ENCODE data around the gene SLC6A2. TPM values are rescaled to one million over a fixed set of nuclear protein-coding genes. Genes with fewer than 3 reads are reported as not detected.
"Not testable (repeated sequence)": the region's sequence is repeated elsewhere in the genome, so short reads cannot be mapped to it uniquely, and the experiment has no call there.

The SLC6A2 gene
- total and polyA plus RNA-seq, 12 donors, result 0.17 TPM; not detected in 11

DNA sequence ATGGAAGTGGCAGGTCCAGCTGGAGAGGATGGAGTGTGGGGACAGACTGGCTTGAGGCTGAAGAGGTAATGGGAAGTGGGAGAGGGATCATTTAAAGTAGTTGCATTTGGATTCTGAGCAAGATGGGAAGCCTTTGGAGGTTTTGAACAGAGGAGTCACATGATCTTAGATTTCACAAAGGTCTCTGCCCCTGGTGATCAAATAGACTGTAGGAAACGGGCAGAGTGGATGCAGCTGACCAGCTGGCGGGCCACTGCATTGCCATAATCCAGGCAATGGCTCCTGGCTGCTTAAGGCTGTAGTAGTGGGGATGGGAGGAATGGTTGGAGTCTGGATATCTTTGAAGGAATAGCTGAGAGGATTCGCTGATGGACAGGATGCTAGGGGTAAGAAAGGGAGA, 81.5 kb downstream of the SLC6A2 start:
- TF ChIP-seq, protein P1, sequence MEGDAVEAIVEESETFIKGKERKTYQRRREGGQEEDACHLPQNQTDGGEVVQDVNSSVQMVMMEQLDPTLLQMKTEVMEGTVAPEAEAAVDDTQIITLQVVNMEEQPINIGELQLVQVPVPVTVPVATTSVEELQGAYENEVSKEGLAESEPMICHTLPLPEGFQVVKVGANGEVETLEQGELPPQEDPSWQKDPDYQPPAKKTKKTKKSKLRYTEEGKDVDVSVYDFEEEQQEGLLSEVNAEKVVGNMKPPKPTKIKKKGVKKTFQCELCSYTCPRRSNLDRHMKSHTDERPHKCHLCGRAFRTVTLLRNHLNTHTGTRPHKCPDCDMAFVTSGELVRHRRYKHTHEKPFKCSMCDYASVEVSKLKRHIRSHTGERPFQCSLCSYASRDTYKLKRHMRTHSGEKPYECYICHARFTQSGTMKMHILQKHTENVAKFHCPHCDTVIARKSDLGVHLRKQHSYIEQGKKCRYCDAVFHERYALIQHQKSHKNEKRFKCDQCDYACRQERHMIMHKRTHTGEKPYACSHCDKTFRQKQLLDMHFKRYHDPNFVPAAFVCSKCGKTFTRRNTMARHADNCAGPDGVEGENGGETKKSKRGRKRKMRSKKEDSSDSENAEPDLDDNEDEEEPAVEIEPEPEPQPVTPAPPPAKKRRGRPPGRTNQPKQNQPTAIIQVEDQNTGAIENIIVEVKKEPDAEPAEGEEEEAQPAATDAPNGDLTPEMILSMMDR (IDR thresholded peaks at IDR 0.05), result no peak
- DNase-seq, result no peak
- WGBS, 2 donors, result 41 to 52% methylated on average over 3 of the region's 3 CpGs

DNA sequence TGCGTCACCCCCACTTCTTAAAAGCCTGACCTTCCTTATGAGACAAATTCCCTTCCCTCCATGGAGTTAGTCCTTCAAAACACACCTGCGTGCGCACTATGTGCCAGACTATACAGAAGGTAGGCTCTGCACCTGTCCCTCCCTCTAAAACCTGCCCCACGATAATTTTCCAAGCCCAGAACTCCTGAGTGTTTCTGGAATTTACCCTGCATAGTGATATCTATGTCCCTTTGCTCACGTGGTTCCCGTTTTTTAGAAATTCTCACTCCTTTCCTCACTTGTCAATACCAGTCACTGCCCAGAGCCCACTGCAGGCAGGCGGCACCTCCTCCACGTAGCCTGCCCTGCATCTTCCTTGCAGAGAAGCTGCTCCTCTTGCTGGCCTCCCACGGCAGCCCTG, 82.2 kb downstream of the SLC6A2 start:
- Histone ChIP-seq H3K27me3 (peaks cover 0 to 94% (median 63%) of the 10 kb centered on the region in 7 donors), H3K9me3 (no peaks in the 10 kb centered on the region), H3K4me3 (no peak overlapping the region), H3K4me1 (no peaks in the 10 kb centered on the region), H3K27ac (no peak overlapping the region), H3K36me3 (no peaks in the 10 kb centered on the region)
- WGBS, 2 donors, result 84% methylated on average over 9 of the region's 9 CpGs
- intact Hi-C loops (cut with DNase I), result no loop called here
- no peak for ATAC-seq
- DNase-seq, result no peak
- TF ChIP-seq, protein P1 (IDR thresholded peaks at IDR 0.05), result no peak

More for the DNA sequence above, 81.5 kb downstream of the SLC6A2 start:
- no peaks in the 10 kb centered on the region for H3K36me3 ChIP-seq
- H3K4me3 ChIP-seq, result no peak overlapping the region
- intact Hi-C loops (cut with DNase I), result no loop called here
- no peak for ATAC-seq
- peaks cover 0 to 88% (median 57%) of the 10 kb centered on the region in 7 donors for H3K27me3 ChIP-seq
- H3K4me1 ChIP-seq, result no peaks in the 10 kb centered on the region
- H3K27ac ChIP-seq, result no peak overlapping the region
- no peaks in the 10 kb centered on the region for H3K9me3 ChIP-seq

DNA sequence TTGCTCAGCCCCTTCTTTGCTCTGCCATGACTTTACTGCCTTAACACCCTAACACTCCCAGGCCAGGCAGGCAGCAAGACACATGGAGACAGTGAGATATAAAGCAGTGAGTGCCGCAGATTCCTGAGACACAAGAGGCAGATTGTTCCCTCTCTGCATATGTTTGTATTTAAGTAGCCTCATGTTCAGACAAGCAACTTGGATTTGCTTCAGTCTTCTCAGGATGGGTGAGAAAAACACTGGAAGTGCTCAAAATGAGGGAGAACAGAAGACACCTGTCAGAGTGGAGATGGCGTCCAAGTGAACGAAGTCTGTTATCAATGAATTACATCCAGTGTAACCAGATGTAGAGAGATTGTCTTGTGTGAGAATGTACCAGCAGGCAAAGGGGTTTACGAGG, 90.3 kb downstream of the SLC6A2 start:
- H3K27me3 ChIP-seq, result peaks cover 0 to 54% (median 20%) of the 10 kb centered on the region in 7 donors
- 52 to 55% methylated on average over 4 of the region's 4 CpGs for WGBS, 2 donors
- TF ChIP-seq, protein P1 (IDR thresholded peaks at IDR 0.05), result no peak

DNA sequence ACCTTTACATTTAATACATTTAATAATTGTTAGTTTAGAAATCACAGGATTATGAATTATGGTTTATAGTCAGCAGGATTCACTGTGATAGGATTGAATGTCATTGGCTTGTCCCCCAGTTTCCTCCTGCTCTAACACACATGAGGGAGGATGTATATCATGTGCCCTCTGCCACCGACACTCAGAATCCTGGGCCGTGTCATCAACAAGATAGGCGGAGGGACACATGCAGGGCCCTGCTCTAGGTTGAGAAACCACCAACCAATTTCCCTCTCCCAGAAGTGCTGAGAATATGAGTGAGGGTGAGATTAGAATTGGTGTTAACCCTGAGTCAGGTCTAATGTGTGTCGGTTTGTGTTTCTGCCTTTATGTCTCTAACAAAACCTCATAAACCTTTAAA, 92.0 kb downstream of the SLC6A2 start:
- ATAC-seq (no peak), DNase-seq (no peak)
- TF ChIP-seq, protein P1 (IDR thresholded peaks at IDR 0.05), result no peak
- Histone ChIP-seq H3K27ac (no peak overlapping the region), H3K4me1 (no peaks in the 10 kb centered on the region), H3K36me3 (no peaks in the 10 kb centered on the region), H3K27me3 (peaks cover 0 to 36% (median 10%) of the 10 kb centered on the region in 7 donors), H3K4me3 (no peak overlapping the region), H3K9me3 (peaks cover 0 to 18% (median 0%) of the 10 kb centered on the region in 11 donors)
- intact Hi-C loops (cut with DNase I), result loop anchor here in 1 of 10 donors (10.0 kb wide), 1 partner anchor 77 kb away; no protein-coding TSS in a partner anchor
- 63 to 70% methylated on average over 4 of the region's 4 CpGs for WGBS, 2 donors

More for the DNA sequence above, 90.3 kb downstream of the SLC6A2 start:
- ATAC-seq, result no peak
- Histone ChIP-seq H3K36me3 (no peaks in the 10 kb centered on the region), H3K27ac (no peak overlapping the region), H3K4me3 (no peak overlapping the region), H3K9me3 (peaks cover 0 to under 1% (median 0%) of the 10 kb centered on the region in 11 donors), H3K4me1 (no peaks in the 10 kb centered on the region)
- intact Hi-C loops (cut with DNase I), result loop anchor here in 1 of 10 donors (10.0 kb wide), 1 partner anchor 79 kb away; no protein-coding TSS in a partner anchor
- no peak for DNase-seq

DNA sequence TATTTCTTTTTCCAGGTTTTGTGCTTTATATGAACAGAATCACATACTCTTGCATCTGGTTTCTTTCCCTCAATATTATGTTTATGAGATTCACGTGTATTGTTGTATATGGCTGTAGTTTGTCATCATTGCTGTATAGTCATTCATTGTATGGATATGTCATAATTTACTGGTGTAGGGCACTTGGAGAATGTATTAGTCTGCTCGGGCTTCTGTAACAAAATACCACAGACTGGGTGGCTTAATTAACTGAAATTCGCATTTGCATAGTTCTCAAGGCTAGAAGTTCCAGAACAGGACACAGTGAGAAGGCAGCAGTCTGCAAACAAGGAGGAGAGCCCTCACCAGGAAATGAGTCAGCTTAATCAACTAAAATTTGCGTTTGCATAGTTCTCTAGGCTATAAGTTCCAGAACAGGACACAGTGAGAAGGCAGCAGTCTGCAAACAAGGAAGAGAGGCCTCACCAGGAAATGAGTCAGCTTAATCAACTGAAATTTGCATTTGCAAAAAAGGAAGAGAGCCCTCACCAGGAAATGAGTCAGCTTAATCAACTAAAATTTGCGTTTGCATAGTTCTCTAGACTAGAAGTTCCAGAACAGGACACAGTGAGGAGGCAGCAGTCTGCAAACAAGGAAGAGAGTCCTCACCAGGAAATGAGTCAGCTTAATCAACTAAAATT, 96.8 kb downstream of the SLC6A2 start:
- H3K9me3 ChIP-seq, result peaks cover 0 to 29% (median 0%) of the 10 kb centered on the region in 11 donors
- H3K27ac ChIP-seq; DNase-seq; H3K27me3 ChIP-seq; H3K36me3 ChIP-seq; H3K4me3 ChIP-seq; ATAC-seq; intact Hi-C loops (cut with DNase I); H3K4me1 ChIP-seq: not testable (repeated sequence)
- WGBS, 2 donors, result 61 to 63% methylated on average over 5 of the region's 5 CpGs

DNA sequence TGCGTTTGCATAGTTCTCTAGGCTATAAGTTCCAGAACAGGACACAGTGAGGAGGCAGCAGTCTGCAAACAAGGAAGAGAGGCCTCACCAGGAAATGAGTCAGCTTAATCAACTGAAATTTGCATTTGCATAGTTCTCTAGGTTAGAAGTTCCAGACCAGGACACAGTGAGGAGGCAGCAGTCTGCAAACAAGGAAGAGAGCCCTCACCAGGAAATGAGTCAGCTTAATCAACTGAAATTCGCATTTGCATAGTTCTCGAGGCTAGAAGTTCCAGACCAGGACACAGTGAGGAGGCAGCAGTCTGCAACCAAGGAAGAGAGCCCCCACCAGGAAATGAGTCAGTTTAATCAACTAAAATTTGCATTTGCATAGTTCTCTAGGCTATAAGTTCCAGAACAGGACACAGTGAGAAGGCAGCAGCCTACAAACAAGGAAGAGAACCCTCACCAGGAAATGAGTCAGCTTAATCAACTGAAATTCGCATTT, 97.4 kb downstream of the SLC6A2 start:
- ATAC-seq; H3K36me3 ChIP-seq; H3K4me1 ChIP-seq; H3K4me3 ChIP-seq; intact Hi-C loops (cut with DNase I); DNase-seq; H3K27me3 ChIP-seq: not testable (repeated sequence)
- Histone ChIP-seq H3K9me3 (peaks cover 0 to 29% (median 0%) of the 10 kb centered on the region in 11 donors), H3K27ac (peak overlapping the region in 1 of 10 donors; percentile 27)
- 63 to 64% methylated on average over 4 of the region's 4 CpGs for WGBS, 2 donors
